ENCODE results near the gene PDE10A.
"Not testable (repeated sequence)": the region's sequence is repeated elsewhere in the genome, so short reads cannot be mapped to it uniquely, and the experiment has no call there.

PDE10A gene

GRCh38 chr6:165630544-165630953 lies 32.5 kb downstream of the PDE10A start:
- Histone ChIP-seq H3K36me3 (ENCODE audit: control insufficient read depth, insufficient read depth, low read length) (no peaks in the 10 kb centered on the region), H3K9me3 (ENCODE audit: control insufficient read depth, low read length) (no peaks in the 10 kb centered on the region), H3K4me3 (ENCODE audit: insufficient read depth, low read depth, low read length, poor library complexity, severe bottlenecking) (no peak overlapping the region), H3K27me3 (replicated peaks; ENCODE audit: control insufficient read depth, insufficient read depth, low read length, poor library complexity, severe bottlenecking) (no peaks in the 10 kb centered on the region), H3K4me1 (ENCODE audit: control insufficient read depth, insufficient read depth, low read length, poor library complexity, severe bottlenecking) (no peaks in the 10 kb centered on the region), H3K27ac (ENCODE audit: insufficient read depth, low read length, poor library complexity, severe bottlenecking) (no peak overlapping the region)
- no peak for DNase-seq

GRCh38 chr6:165628955-165629354 lies 34.1 kb downstream of the PDE10A start:
- H3K27me3 ChIP-seq (replicated peaks; ENCODE audit: control insufficient read depth, insufficient read depth, low read length, poor library complexity, severe bottlenecking), result no peaks in the 10 kb centered on the region
- DNase-seq, result no peak
- no peaks in the 10 kb centered on the region for H3K4me1 ChIP-seq (ENCODE audit: control insufficient read depth, insufficient read depth, low read length, poor library complexity, severe bottlenecking)
- no peaks in the 10 kb centered on the region for H3K9me3 ChIP-seq (ENCODE audit: control insufficient read depth, low read length)
- no peak overlapping the region for H3K27ac ChIP-seq (ENCODE audit: insufficient read depth, low read length, poor library complexity, severe bottlenecking)
- no peaks in the 10 kb centered on the region for H3K36me3 ChIP-seq (ENCODE audit: control insufficient read depth, insufficient read depth, low read length)
- no peak overlapping the region for H3K4me3 ChIP-seq (ENCODE audit: insufficient read depth, low read depth, low read length, poor library complexity, severe bottlenecking)

- H3K4me3 ChIP-seq (ENCODE audit: insufficient read depth, low read depth, low read length, poor library complexity, severe bottlenecking), result no peak overlapping the region
- no peak for DNase-seq
- H3K36me3 ChIP-seq (ENCODE audit: control insufficient read depth, insufficient read depth, low read length), result no peaks in the 10 kb centered on the region
- H3K9me3 ChIP-seq (ENCODE audit: control insufficient read depth, low read length), result no peaks in the 10 kb centered on the region
- no peaks in the 10 kb centered on the region for H3K4me1 ChIP-seq (ENCODE audit: control insufficient read depth, insufficient read depth, low read length, poor library complexity, severe bottlenecking)
- no peak overlapping the region for H3K27ac ChIP-seq (ENCODE audit: insufficient read depth, low read length, poor library complexity, severe bottlenecking)
- no peaks in the 10 kb centered on the region for H3K27me3 ChIP-seq (replicated peaks; ENCODE audit: control insufficient read depth, insufficient read depth, low read length, poor library complexity, severe bottlenecking)
Measured at GRCh38 chr6:165627366-165627765, 35.7 kb downstream of the PDE10A start.

- no peaks in the 10 kb centered on the region for H3K36me3 ChIP-seq (ENCODE audit: control insufficient read depth, insufficient read depth, low read length)
- no peak overlapping the region for H3K4me3 ChIP-seq (ENCODE audit: insufficient read depth, low read depth, low read length, poor library complexity, severe bottlenecking)
- no peaks in the 10 kb centered on the region for H3K9me3 ChIP-seq (ENCODE audit: control insufficient read depth, low read length)
- H3K4me1 ChIP-seq (ENCODE audit: control insufficient read depth, insufficient read depth, low read length, poor library complexity, severe bottlenecking), result no peaks in the 10 kb centered on the region
- no peaks in the 10 kb centered on the region for H3K27me3 ChIP-seq (replicated peaks; ENCODE audit: control insufficient read depth, insufficient read depth, low read length, poor library complexity, severe bottlenecking)
- DNase-seq, result no peak
- no peak overlapping the region for H3K27ac ChIP-seq (ENCODE audit: insufficient read depth, low read length, poor library complexity, severe bottlenecking)
Measured at GRCh38 chr6:165626711-165627110, 36.3 kb downstream of the PDE10A start.

- Histone ChIP-seq H3K27ac (ENCODE audit: insufficient read depth, low read length, poor library complexity, severe bottlenecking) (no peak overlapping the region), H3K4me1 (ENCODE audit: control insufficient read depth, insufficient read depth, low read length, poor library complexity, severe bottlenecking) (no peaks in the 10 kb centered on the region), H3K9me3 (ENCODE audit: control insufficient read depth, low read length) (no peaks in the 10 kb centered on the region), H3K4me3 (ENCODE audit: insufficient read depth, low read depth, low read length, poor library complexity, severe bottlenecking) (no peak overlapping the region), H3K27me3 (replicated peaks; ENCODE audit: control insufficient read depth, insufficient read depth, low read length, poor library complexity, severe bottlenecking) (no peaks in the 10 kb centered on the region), H3K36me3 (ENCODE audit: control insufficient read depth, insufficient read depth, low read length) (no peaks in the 10 kb centered on the region)
- no peak for DNase-seq
Measured at GRCh38 chr6:165624871-165625639, 38.0 kb downstream of the PDE10A start.

GRCh38 chr6:165621940-165622339 lies 41.1 kb downstream of the PDE10A start:
- Histone ChIP-seq H3K4me3 (ENCODE audit: insufficient read depth, low read depth, low read length, poor library complexity, severe bottlenecking) (no peak overlapping the region), H3K27ac (ENCODE audit: insufficient read depth, low read length, poor library complexity, severe bottlenecking) (no peak overlapping the region), H3K4me1 (ENCODE audit: control insufficient read depth, insufficient read depth, low read length, poor library complexity, severe bottlenecking) (no peaks in the 10 kb centered on the region), H3K27me3 (replicated peaks; ENCODE audit: control insufficient read depth, insufficient read depth, low read length, poor library complexity, severe bottlenecking) (no peaks in the 10 kb centered on the region), H3K9me3 (ENCODE audit: control insufficient read depth, low read length) (no peaks in the 10 kb centered on the region), H3K36me3 (ENCODE audit: control insufficient read depth, insufficient read depth, low read length) (no peaks in the 10 kb centered on the region)
- no peak for DNase-seq

- H3K9me3 ChIP-seq (ENCODE audit: control insufficient read depth, low read length); H3K36me3 ChIP-seq (ENCODE audit: control insufficient read depth, insufficient read depth, low read length); H3K27ac ChIP-seq (ENCODE audit: insufficient read depth, low read length, poor library complexity, severe bottlenecking); H3K4me3 ChIP-seq (ENCODE audit: insufficient read depth, low read depth, low read length, poor library complexity, severe bottlenecking); H3K4me1 ChIP-seq (ENCODE audit: control insufficient read depth, insufficient read depth, low read length, poor library complexity, severe bottlenecking); H3K27me3 ChIP-seq (replicated peaks; ENCODE audit: control insufficient read depth, insufficient read depth, low read length, poor library complexity, severe bottlenecking); DNase-seq: not testable (repeated sequence)
Measured at GRCh38 chr6:165618891-165619290, 44.1 kb downstream of the PDE10A start.

GRCh38 chr6:165618241-165618640 lies 44.8 kb downstream of the PDE10A start:
- H3K4me1 ChIP-seq (ENCODE audit: control insufficient read depth, insufficient read depth, low read length, poor library complexity, severe bottlenecking), result no peaks in the 10 kb centered on the region
- no peaks in the 10 kb centered on the region for H3K9me3 ChIP-seq (ENCODE audit: control insufficient read depth, low read length)
- H3K36me3 ChIP-seq (ENCODE audit: control insufficient read depth, insufficient read depth, low read length), result no peaks in the 10 kb centered on the region
- no peak for DNase-seq
- no peak overlapping the region for H3K27ac ChIP-seq (ENCODE audit: insufficient read depth, low read length, poor library complexity, severe bottlenecking)
- no peaks in the 10 kb centered on the region for H3K27me3 ChIP-seq (replicated peaks; ENCODE audit: control insufficient read depth, insufficient read depth, low read length, poor library complexity, severe bottlenecking)
- H3K4me3 ChIP-seq (ENCODE audit: insufficient read depth, low read depth, low read length, poor library complexity, severe bottlenecking), result no peak overlapping the region

GRCh38 chr6:165617528-165617927 lies 45.5 kb downstream of the PDE10A start:
- Histone ChIP-seq H3K27ac (ENCODE audit: insufficient read depth, low read length, poor library complexity, severe bottlenecking) (no peak overlapping the region), H3K27me3 (replicated peaks; ENCODE audit: control insufficient read depth, insufficient read depth, low read length, poor library complexity, severe bottlenecking) (no peaks in the 10 kb centered on the region), H3K4me3 (ENCODE audit: insufficient read depth, low read depth, low read length, poor library complexity, severe bottlenecking) (no peak overlapping the region), H3K9me3 (ENCODE audit: control insufficient read depth, low read length) (no peaks in the 10 kb centered on the region), H3K4me1 (ENCODE audit: control insufficient read depth, insufficient read depth, low read length, poor library complexity, severe bottlenecking) (no peaks in the 10 kb centered on the region), H3K36me3 (ENCODE audit: control insufficient read depth, insufficient read depth, low read length) (no peaks in the 10 kb centered on the region)
- no peak for DNase-seq

- Histone ChIP-seq H3K4me1 (ENCODE audit: control insufficient read depth, insufficient read depth, low read length, poor library complexity, severe bottlenecking) (no peaks in the 10 kb centered on the region), H3K4me3 (ENCODE audit: insufficient read depth, low read depth, low read length, poor library complexity, severe bottlenecking) (no peak overlapping the region), H3K9me3 (ENCODE audit: control insufficient read depth, low read length) (no peaks in the 10 kb centered on the region), H3K36me3 (ENCODE audit: control insufficient read depth, insufficient read depth, low read length) (no peaks in the 10 kb centered on the region), H3K27ac (ENCODE audit: insufficient read depth, low read length, poor library complexity, severe bottlenecking) (no peak overlapping the region), H3K27me3 (replicated peaks; ENCODE audit: control insufficient read depth, insufficient read depth, low read length, poor library complexity, severe bottlenecking) (no peaks in the 10 kb centered on the region)
- DNase-seq, result no peak
Measured at GRCh38 chr6:165616116-165616515, 46.9 kb downstream of the PDE10A start.

All from effector memory CD4-positive, alpha-beta T cell (primary cell).